K562 (cell line): ENCODE measurements around the gene NPIPA5. TPM values are rescaled to one million over a fixed set of nuclear protein-coding genes. Genes with fewer than 3 reads are reported as not detected.
"Not testable (repeated sequence)": the region's sequence is repeated elsewhere in the genome, so short reads cannot be mapped to it uniquely, and the experiment has no call there.

Experiments used
- ATAC-seq: fragments of 200-7000 bp; cut with Tn5 transposase; 3 replicates; pipeline ENCODE4 v1.9.1; 2020; ENCODE audit warnings: moderate library complexity
- BruUV-seq: library from RNA; stranded (reverse); fragments of 400-500 nt; replicated peaks from 2 replicates; lab custom pipeline; 2021; lab: Mats Ljungman, UMichigan
- CTCF ChIA-PET: fragments of 300-600 bp; formaldehyde crosslinking; extraction: SDS; loops from one replicate; lab custom pipeline; 2021; ENCODE audit warnings: low intra/inter-chr PET ratio; lab: Yijun Ruan, JAX
- POLR2A ChIA-PET: fragments of 300-600, 350-650 bp; sonication (Branson Sonifier 250); formaldehyde crosslinking; extraction: SDS; loops from one replicate; lab custom pipeline; 2021; ENCODE audit warnings: antibody characterized with exemption, inconsistent platforms; lab: Yijun Ruan, JAX
- DNase-seq, 4 experiments: peaks; one replicate each; pipeline versions ENCODE4 v3.0.0 to v3.0.0-alpha.2; 2011 to 2018; ENCODE audit warnings: low spot score in 3 of 4, mixed read lengths in 3 of 4; ENCODE audit errors: extremely low read depth in 1 of 4
- FAIRE-seq: peaks from 2 replicates; lab custom pipeline; 2011; peaks lifted over from hg19 to GRCh38; lab: Jason Lieb, UNC
- H2AFZ ChIP-seq: 2 replicates; pipeline ENCODE4 v1.6.0; 2011; ENCODE audit warnings: low read depth, low read length, control low read depth, inconsistent platforms
- H3K27ac ChIP-seq: fragments of 200-600 bp; 3 replicates; pipeline ENCODE4 v1.8.0; 2011; ENCODE audit warnings: low read depth, mild to moderate bottlenecking, control low read depth, inconsistent platforms, low read length, moderate library complexity, mixed read lengths; ENCODE audit errors: extremely low read depth
- H3K27me3 ChIP-seq, 2 experiments: fragments of 300-600 bp in 1 of 2; 2 replicates in 1 of 2; 3 replicates in 1 of 2; pipeline versions ENCODE4 v1.6.0 to v1.8.0; 2011; ENCODE audit warnings: inconsistent platforms in 2 of 2, low read length in 2 of 2, mild to moderate bottlenecking in 1 of 2, mixed read lengths in 1 of 2, moderate library complexity in 1 of 2; ENCODE audit not compliant: control insufficient read depth in 2 of 2, insufficient read depth in 2 of 2
- H3K36me3 ChIP-seq: fragments of 300-600 bp; 3 replicates; pipeline ENCODE4 v1.8.0; 2011; ENCODE audit warnings: mild to moderate bottlenecking, low read length, inconsistent platforms; ENCODE audit not compliant: control insufficient read depth, insufficient read depth
- H3K4me1 ChIP-seq, 2 experiments: fragments of 200-600 bp in 1 of 2; replicated peaks in 1 of 2; 2 replicates in 1 of 2; 3 replicates in 1 of 2; pipeline versions ENCODE4 v1.5.1 to v1.8.0; 2011; ENCODE audit warnings: inconsistent platforms in 2 of 2, low read length in 2 of 2, mild to moderate bottlenecking in 1 of 2, mixed read lengths in 1 of 2, moderate library complexity in 1 of 2; ENCODE audit not compliant: control insufficient read depth in 2 of 2, insufficient read depth in 2 of 2
- H3K4me2 ChIP-seq: 2 replicates; pipeline ENCODE4 v1.6.1; 2011; ENCODE audit warnings: low read length, control low read depth, inconsistent platforms, mixed read lengths; ENCODE audit not compliant: insufficient read depth
- H3K4me3 ChIP-seq: fragments of 200-600 bp; sonication (generic), shearing (Covaris generic); 2 replicates; pipeline ENCODE4 v1.5.1; 2016; ENCODE audit warnings: control low read depth, inconsistent platforms
- H3K79me2 ChIP-seq: fragments of 200-600 bp; 3 replicates; pipeline ENCODE4 v1.8.0; 2011; ENCODE audit warnings: low read length, inconsistent platforms; ENCODE audit not compliant: control insufficient read depth, insufficient read depth
- H3K9ac ChIP-seq, 2 experiments: 2 replicates each; pipeline versions ENCODE4 v1.6.0 to v1.6.1; 2011; ENCODE audit warnings: low read depth in 2 of 2, low read length in 2 of 2, control low read depth in 1 of 2, inconsistent platforms in 1 of 2, mild to moderate bottlenecking in 1 of 2, mixed read lengths in 1 of 2; ENCODE audit not compliant: insufficient read depth in 1 of 2
- H3K9me1 ChIP-seq: one replicate; pipeline ENCODE4 v1.6.0; 2011; ENCODE audit warnings: inconsistent platforms, mild to moderate bottlenecking, low read length, moderate library complexity; ENCODE audit not compliant: control insufficient read depth, insufficient read depth
- H3K9me3 ChIP-seq: replicated peaks from 2 replicates; pipeline ENCODE4 v1.5.1; 2011; ENCODE audit warnings: low read depth, low read length, inconsistent platforms; ENCODE audit not compliant: control insufficient read depth, insufficient read depth
- H4K20me1 ChIP-seq: replicated peaks from 2 replicates; pipeline ENCODE4 v1.6.1; 2011; ENCODE audit warnings: low read length, inconsistent platforms, mixed read lengths; ENCODE audit not compliant: control insufficient read depth, insufficient read depth
- DIDO1 ChIP-seq: fragments of 450-650 bp; IDR thresholded peaks from 2 replicates; pipeline ENCODE4 v1.6.1; 2016; ENCODE audit warnings: low read depth, missing biosample characterization, missing genetic modification characterization
- MBD2 ChIP-seq: sonication (generic); IDR thresholded peaks from 2 replicates; pipeline ENCODE4 v1.6.1; 2016; ENCODE audit warnings: low read depth, borderline replicate concordance
- PURB ChIP-seq: sonication (generic); formaldehyde crosslinking; IDR thresholded peaks from 2 replicates; pipeline ENCODE4 v1.9.0; 2021; ENCODE audit warnings: low read depth, mild to moderate bottlenecking, missing genetic modification reagents
- RREB1 ChIP-seq: fragments of 250-450 bp; sonication (Bioruptor Pico); IDR thresholded peaks from 2 replicates; pipeline ENCODE4 v1.4.0; 2020
- SMARCB1 ChIP-seq: IDR thresholded peaks from 2 replicates; pipeline ENCODE4 v1.6.1; 2011; ENCODE audit warnings: improper control_type of control experiment, low read depth; ENCODE audit not compliant: insufficient read length
- SP1 ChIP-seq: sonication (generic); formaldehyde crosslinking; IDR thresholded peaks from 2 replicates; pipeline ENCODE4 v1.8.1; 2022; ENCODE audit warnings: mild to moderate bottlenecking, missing genetic modification reagents
- ZNF121 ChIP-seq: sonication (generic); formaldehyde crosslinking; conservative IDR thresholded peaks from 2 replicates; pipeline ENCODE4 v1.8.0; 2022; ENCODE audit warnings: missing genetic modification reagents
- ZNF431 ChIP-seq: sonication (generic); formaldehyde crosslinking; IDR thresholded peaks from 2 replicates; pipeline ENCODE4 v1.8.0; 2022; ENCODE audit warnings: mild to moderate bottlenecking, missing genetic modification reagents
- ZNF655 ChIP-seq: fragments of 250-450 bp; sonication (Bioruptor Pico); IDR thresholded peaks from 2 replicates; pipeline ENCODE4 v1.5.0; 2021
- WGBS: fragments of 100-300 bp; shearing (Covaris generic); methylation state at CpG from one replicate; pipeline ENCODE4 v1.1.6; 2016; ENCODE audit warnings: low coverage, mixed read lengths; ENCODE audit not compliant: insufficient coverage; ENCODE audit errors: missing lambda C conversion rate; 5-methylcytosine and 5-hydroxymethylcytosine counted together
- in situ Hi-C: fragments of 300-500 bp; cut with MboI; formaldehyde crosslinking; loops from 4 replicates; pipeline ENCODE4 v1.15.0; 2018; ENCODE audit warnings: inconsistent platforms, mixed read lengths
- intact Hi-C: fragments of 100-400 bp; cut with micrococcal nuclease; formaldehyde crosslinking; loops from 2 replicates; pipeline ENCODE4 v1.14.2; 2022
- polyA plus RNA-seq, 8 experiments: library from polyadenylated mRNA; depleted of rRNA in 4 of 8; stranded (reverse) in 5 of 8; unstranded in 3 of 8; fragments of >200 nt; fragmentation: Nextera tagmentation in 2 of 8; fragmentation: Illumina TruSeq in 1 of 8; extraction: Ambion mirVana in 2 of 8; extraction: Trizol in 1 of 8; gene quantifications; 2 replicates each; pipeline versions ENCODE4 v1.2.1 to v1.2.3, GENCODE V29; 2011 to 2014; ENCODE audit warnings: inconsistent platforms in 1 of 8, missing spikeins in 1 of 8
- total RNA-seq, 7 experiments: library from RNA; depleted of rRNA in 6 of 7; stranded (reverse); fragments of >200 nt in 6 of 7; fragmentation: Illumina TruSeq in 2 of 7; extraction: Trizol in 2 of 7; gene quantifications; 2 replicates each; pipeline versions ENCODE4 v1.2.1 to v1.2.3, GENCODE V29; 2011 to 2021; ENCODE audit warnings: low replicate concordance in 1 of 7

The NPIPA5 gene
- total and polyA plus RNA-seq, 9 of the 15 experiments (the other 6 are each of a cell fraction or from before 2014, with no cell fraction given) = 2.2 to 17.0 (median 4.7) TPM

DNA sequence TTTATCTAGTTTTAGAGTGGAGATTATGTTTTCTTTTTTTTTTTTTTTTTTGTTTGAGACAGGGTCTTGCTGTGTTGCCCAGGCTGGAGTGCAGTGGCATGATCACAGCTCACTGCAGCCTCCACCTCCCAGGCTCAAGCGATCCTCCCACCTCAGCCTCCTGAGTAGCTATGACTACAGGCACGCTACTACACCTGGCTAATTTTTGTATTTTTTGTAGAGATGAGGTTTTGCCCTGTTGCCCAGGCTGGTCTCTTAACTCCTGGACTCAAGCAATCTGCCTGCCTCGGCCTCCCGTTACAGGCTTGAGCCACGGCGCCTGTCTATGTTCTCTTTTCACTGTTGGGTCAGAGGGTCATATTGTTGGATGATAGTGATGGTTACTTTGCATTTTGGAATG is 22.2 kb upstream of the NPIPA5 start:
- CTCF ChIA-PET, BruUV-seq, intact Hi-C loops, H3K4me1 ChIP-seq, POLR2A ChIA-PET, H3K27ac ChIP-seq, H3K9ac ChIP-seq, H3K9me3 ChIP-seq, H3K79me2 ChIP-seq, H4K20me1 ChIP-seq, H3K4me3 ChIP-seq, ATAC-seq, H3K4me2 ChIP-seq, FAIRE-seq, H3K36me3 ChIP-seq, in situ Hi-C loops, H3K9me1 ChIP-seq, DNase-seq, H2AFZ ChIP-seq: not testable (repeated sequence)
- WGBS = 8% methylated on average over 6 of the region's 6 CpGs
- TF ChIP-seq ZNF121 (CRISPR knock-in tag) = peak; percentile 76
- peaks cover 5 to 19% of the 10 kb centered on the region in 2 experiments; a peak in 4 of 5 replicates for H3K27me3 ChIP-seq

DNA sequence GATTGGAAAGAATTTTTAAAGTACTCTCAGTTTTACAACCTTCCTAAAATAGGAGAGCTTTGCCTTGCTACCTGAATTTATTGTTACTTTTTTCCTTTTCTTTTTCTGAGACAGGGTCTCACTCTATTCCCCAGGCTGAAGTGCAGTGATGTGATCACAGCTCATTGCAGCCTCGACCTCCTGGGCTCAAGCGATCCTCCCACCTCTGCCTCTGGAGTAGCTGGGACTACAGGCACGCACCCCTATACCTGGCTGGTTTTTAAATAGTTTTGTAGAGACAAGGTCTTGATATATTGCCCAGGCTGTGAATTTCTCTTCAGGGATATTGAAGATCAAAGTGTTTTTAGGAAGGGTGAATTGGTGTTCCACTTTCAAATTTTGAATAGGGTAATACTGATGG is 21.2 kb upstream of the NPIPA5 start:
- intact Hi-C loops (no loop called here), in situ Hi-C loops (no loop called here)
- Histone ChIP-seq H3K79me2 (no peaks in the 10 kb centered on the region), H4K20me1 (no peaks in the 10 kb centered on the region), H3K27me3 (peaks cover 5 to 19% of the 10 kb centered on the region in 2 experiments; a peak in 4 of 5 replicates), H3K27ac (no peak overlapping the region), H3K9ac (no peak overlapping the region), H3K4me3 (no peak overlapping the region), H2AFZ (no peak overlapping the region), H3K9me3 (no peaks in the 10 kb centered on the region), H3K36me3 (no peaks in the 10 kb centered on the region), H3K4me1 (no peaks in the 10 kb centered on the region), H3K9me1 (no peaks in the 10 kb centered on the region), H3K4me2 (no peak overlapping the region)
- CTCF ChIA-PET = no interaction called here
- WGBS = 6% methylated on average over 3 of the region's 3 CpGs
- no peak for DNase-seq
- ATAC-seq = no peak
- no peak for FAIRE-seq
- POLR2A ChIA-PET = no interaction called here
- no TSS peak for BruUV-seq
- TF ChIP-seq ZNF431 = no peak
- TF ChIP-seq SMARCB1 = no peak
- TF ChIP-seq DIDO1 (tag) = no peak
- no peak for TF ChIP-seq SP1 (CRISPR knock-in tag)
- no peak for TF ChIP-seq ZNF655
- TF ChIP-seq PURB (CRISPR knock-in tag) = no peak
- no peak for TF ChIP-seq RREB1 (CRISPR knock-in tag)
- TF ChIP-seq MBD2 = no peak
